ENCODE data around the gene MTCL1. TPM values are rescaled to one million over a fixed set of nuclear protein-coding genes. Genes with fewer than 3 reads are reported as not detected.
A peak's percentile ranks its signal among the peaks of the same experiment; 100 is the strongest.

MTCL1 gene
- total and polyA plus RNA-seq, 11 donors = 4.7 to 17.7 (median 9.5) TPM

- WGBS, 4 donors = 86 to 94% (median 89%) methylated on average over 13 to 20 of the region's 20 CpGs
- H3K4me3 ChIP-seq = no peak overlapping the region
- intact Hi-C loops (cut with DNase I) = loop anchor here in 1 of 10 donors (10.0 kb wide), 1 partner anchor 61 kb away; no protein-coding TSS in a partner anchor
- TF ChIP-seq POLR2A (IDR thresholded peaks at IDR 0.05) = no peak
- TF ChIP-seq CTCF (IDR thresholded peaks at IDR 0.05) = no peak
- H3K27me3 ChIP-seq = no peaks in the 10 kb centered on the region
- no peak for ATAC-seq
- H3K4me1 ChIP-seq = peaks cover 0 to 24% (median 0%) of the 10 kb centered on the region in 12 donors
- no peak overlapping the region for H3K27ac ChIP-seq
- no peaks in the 10 kb centered on the region for H3K9me3 ChIP-seq
- no peak for DNase-seq
- peaks cover 0 to 5% (median 0%) of the 10 kb centered on the region in 9 donors for H3K36me3 ChIP-seq
These were observed 120.5 kb downstream of the MTCL1 start for GRCh38 chr18:8825729-8826375.

DNA sequence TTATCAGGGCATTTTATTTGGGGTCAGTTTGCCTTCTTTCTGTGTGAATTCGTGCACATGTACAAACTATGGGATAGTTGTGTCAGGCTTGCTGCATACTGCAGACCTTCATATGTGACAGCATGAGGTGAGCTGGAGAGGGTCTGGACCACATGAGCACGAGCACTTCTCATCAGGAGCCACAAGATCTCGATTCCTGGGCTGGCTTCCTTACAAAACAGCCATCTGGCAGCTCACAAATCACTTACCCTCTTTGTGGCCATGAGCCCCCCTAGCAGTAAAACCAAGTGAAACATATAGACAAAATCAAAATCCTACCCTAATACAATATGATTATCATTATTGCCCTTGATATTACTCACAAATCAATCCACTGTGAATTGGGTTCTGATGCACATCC lies 121.2 kb downstream of the MTCL1 start:
- H3K4me3 ChIP-seq = no peak overlapping the region
- peaks cover 0 to 24% (median 0%) of the 10 kb centered on the region in 12 donors for H3K4me1 ChIP-seq
- WGBS, 4 donors = 82 to 90% (median 89%) methylated on average over 3 of the region's 3 CpGs
- peaks cover 0 to 5% (median 0%) of the 10 kb centered on the region in 9 donors for H3K36me3 ChIP-seq
- no peaks in the 10 kb centered on the region for H3K27me3 ChIP-seq
- H3K27ac ChIP-seq = no peak overlapping the region
- intact Hi-C loops (cut with DNase I) = loop anchor here in 1 of 10 donors (10.0 kb wide), 1 partner anchor 62 kb away; no protein-coding TSS in a partner anchor
- DNase-seq = no peak
- TF ChIP-seq CTCF (IDR thresholded peaks at IDR 0.05) = no peak
- no peak for TF ChIP-seq POLR2A (IDR thresholded peaks at IDR 0.05)
- ATAC-seq = no peak
- H3K9me3 ChIP-seq = no peaks in the 10 kb centered on the region

GRCh38 chr18:8826971-8827370 lies 121.6 kb downstream of the MTCL1 start:
- WGBS, 4 donors = 92 to 93% (median 92%) methylated on average over 12 of the region's 12 CpGs
- Histone ChIP-seq H3K9me3 (no peaks in the 10 kb centered on the region), H3K36me3 (peaks cover 0 to 5% (median 0%) of the 10 kb centered on the region in 9 donors), H3K4me1 (peaks cover 0 to 24% (median 0%) of the 10 kb centered on the region in 12 donors), H3K4me3 (no peak overlapping the region), H3K27me3 (no peaks in the 10 kb centered on the region), H3K27ac (no peak overlapping the region)
- TF ChIP-seq CTCF (IDR thresholded peaks at IDR 0.05) = no peak
- no peak for TF ChIP-seq POLR2A (IDR thresholded peaks at IDR 0.05)
- intact Hi-C loops (cut with DNase I) = loop anchor here in 1 of 10 donors (10.0 kb wide), 1 partner anchor 62 kb away; no protein-coding TSS in a partner anchor
- no peak for ATAC-seq
- no peak for DNase-seq

- H3K27ac ChIP-seq = peak overlapping the region in 4 of 12 donors; percentile 12 to 49 (median 36)
- TF ChIP-seq POLR2A (IDR thresholded peaks at IDR 0.05) = no peak
- no peak for DNase-seq
- peaks cover 0 to 22% (median 0%) of the 10 kb centered on the region in 12 donors for H3K4me1 ChIP-seq
- no peaks in the 10 kb centered on the region for H3K9me3 ChIP-seq
- H3K36me3 ChIP-seq = peaks cover 0 to 5% (median 0%) of the 10 kb centered on the region in 9 donors
- no peak overlapping the region for H3K4me3 ChIP-seq
- H3K27me3 ChIP-seq = no peaks in the 10 kb centered on the region
- WGBS, 4 donors = 47 to 51% (median 49%) methylated on average over 7 of the region's 7 CpGs
- ATAC-seq = peak in 2 of 4 donors; percentile 9 to 60
- intact Hi-C loops (cut with DNase I) = loop anchor here in 1 of 10 donors (10.0 kb wide), 1 partner anchor 63 kb away; no protein-coding TSS in a partner anchor
These were observed 122.9 kb downstream of the MTCL1 start for GRCh38 chr18:8828300-8828699.

Data from heart left ventricle (tissue), 16 donors.